HG03565 (cell line): Measurements from ENCODE around the gene HTRA2.
A peak's percentile ranks its signal among the peaks of the same experiment; 100 is the strongest.

Source experiments
- ATAC-seq: cut with Tn5 transposase; IDR thresholded peaks from one replicate; pipeline ENCODE4 v1.9.1; 2021; ENCODE audit warnings: mild to moderate bottlenecking, moderate library complexity; ENCODE audit not compliant: unreplicated experiment

The HTRA2 gene

DNA sequence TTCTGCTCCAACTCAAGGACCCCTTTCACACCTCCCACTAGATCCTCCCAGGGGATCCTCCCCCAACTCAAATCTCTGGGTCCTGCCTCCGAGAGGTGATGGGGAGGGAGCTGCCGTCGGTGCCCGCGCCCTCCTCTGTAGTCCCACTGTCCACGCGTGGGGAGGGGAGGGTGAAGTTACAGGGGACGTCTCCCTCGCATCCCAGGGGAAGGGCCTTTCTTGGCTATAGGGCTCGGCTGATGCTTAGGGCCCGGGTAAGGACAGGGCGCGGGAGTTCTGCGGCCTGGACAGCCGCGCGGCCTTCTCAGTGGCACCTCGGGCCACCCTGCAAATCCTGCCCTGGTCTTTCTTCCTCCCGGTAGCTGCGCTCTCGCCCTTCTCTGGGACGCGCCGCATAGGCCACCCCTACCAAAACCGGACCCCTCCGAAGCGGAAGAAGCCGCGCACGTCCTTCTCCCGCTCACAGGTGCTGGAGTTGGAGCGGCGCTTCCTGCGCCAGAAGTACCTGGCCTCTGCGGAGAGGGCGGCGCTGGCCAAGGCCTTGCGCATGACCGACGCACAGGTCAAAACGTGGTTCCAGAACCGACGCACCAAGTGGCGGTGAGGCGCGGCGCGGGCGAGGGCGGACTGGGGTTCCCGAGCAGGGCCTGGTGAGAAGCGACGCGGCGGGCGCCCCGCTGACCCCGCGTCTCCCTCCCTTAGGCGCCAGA lies 14.3 kb upstream of the HTRA2 start:
- ATAC-seq, result no peak

DNA sequence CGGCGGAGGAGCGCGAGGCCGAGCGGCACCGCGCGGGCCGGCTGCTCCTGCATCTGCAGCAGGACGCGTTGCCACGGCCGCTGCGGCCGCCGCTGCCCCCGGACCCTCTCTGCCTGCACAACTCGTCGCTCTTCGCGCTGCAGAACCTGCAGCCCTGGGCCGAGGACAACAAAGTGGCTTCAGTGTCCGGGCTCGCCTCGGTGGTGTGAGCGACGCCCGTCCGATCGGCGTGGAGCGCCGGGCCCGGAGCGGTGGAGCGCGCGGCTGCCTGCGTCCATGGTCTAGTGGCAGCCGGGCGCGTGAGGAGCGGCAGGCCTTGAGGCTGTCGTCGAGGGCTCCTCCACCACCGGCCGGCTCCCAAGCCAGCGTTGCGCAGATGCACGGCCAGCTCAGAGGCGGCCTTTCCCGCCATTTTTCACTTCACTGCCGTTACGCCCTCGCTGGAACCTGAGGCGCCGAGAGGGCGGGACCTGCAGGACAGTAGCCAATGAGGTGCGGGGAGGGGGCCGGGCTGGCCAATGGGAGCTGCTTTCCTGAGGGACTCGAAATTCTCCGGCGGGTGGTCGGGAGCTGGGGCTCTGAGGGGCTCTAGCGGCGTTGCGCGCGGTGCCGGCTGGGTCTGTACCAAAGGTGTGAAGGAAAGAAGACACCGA lies 13.6 kb upstream of the HTRA2 start:
- ATAC-seq, result no peak

DNA sequence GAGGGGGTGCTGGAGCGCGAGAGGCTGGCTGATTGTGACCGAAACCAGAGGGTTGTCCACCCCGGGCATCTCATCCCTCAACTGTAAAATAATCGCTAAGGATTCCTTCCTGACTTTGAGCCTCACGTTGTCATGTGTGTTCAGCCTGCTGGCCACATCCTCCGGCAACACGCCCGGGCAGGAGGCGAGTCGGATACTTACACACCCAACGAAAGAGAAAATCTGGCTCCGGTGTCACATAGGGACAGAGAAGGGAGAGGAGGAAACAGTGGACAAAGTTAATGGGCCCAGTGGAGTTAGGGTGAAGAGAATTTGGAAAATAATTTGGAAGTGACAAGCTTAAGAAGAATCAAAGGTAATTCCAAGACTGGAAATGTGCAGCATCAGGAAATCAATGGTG lies 13.1 kb upstream of the HTRA2 start:
- ATAC-seq, result no peak

DNA sequence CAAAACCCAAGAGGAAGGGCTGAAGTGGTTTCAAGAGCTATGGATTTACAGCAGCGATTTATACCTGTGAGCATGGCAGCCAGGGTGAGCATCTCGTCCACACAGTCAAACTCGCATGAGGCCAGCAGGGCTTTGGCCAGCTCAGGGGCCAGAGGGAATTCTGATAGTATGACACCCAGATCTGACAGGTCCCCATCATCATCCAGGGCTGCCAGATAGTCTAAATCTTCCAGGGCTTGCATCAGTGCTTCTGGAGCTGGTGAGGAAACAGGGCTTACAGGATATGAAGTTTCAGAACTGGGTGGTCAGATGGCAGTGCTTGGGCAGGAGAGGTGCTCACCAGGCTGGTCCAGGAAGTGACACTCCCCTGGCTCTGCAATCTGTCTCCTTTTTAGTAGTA lies 7.2 kb upstream of the HTRA2 start:
- ATAC-seq, result no peak

DNA sequence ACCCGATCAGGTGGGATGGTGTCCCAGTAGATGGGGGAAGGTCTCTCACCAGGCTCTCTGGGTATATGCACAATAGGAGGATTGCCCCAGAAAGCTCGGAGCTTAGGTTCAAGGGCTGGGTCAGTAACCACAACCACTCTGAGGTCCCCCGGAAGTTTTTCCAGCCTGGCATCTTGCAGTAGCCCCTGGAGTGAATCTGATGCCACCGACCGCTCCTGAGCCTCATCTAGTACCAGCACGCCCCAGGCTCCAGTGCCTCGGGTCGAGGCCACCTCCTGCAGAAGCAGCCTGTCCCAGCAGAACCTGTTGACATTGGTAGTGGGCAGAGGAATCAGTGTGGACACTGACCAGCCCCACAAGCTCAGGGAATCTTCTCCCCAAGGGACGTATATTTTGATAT lies 5.7 kb upstream of the HTRA2 start:
- no peak for ATAC-seq

DNA sequence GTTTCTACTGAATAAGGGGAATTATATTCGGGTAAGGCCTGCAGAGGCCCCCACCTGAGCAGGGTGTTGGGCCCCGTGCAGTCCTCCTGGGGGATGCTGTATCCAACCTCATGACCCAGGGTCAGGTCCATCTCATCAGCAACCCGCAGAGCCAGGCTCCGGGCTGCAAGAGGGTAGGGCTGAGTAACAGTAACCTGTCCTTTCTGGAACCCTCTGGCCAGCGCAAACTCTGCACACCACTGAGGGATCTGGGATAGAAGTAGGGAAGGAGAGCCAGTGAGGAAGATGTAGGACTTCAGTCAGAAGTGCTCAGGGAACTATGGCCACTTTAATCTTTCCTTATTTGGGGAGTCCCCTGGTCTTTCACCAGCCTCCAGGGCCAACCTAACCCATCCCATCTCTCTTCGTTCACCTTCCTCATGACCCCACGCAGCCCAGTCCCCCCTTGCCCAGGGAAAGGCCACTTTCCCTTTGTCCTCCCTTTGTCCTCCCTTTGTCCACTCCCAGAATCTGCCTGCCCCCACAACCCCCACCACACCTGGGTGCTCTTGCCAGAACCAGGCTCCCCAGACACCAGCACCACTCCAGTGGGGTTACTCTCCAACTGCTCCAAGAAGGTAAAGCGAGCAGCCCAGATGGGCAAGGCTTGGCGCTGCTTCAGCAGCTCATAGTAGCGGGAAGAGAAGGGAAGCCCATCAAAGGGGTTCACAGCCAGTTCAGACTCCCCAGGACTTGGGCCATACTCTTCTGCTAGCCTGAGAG lies 4.6 kb upstream of the HTRA2 start:
- ATAC-seq, result no peak

DNA sequence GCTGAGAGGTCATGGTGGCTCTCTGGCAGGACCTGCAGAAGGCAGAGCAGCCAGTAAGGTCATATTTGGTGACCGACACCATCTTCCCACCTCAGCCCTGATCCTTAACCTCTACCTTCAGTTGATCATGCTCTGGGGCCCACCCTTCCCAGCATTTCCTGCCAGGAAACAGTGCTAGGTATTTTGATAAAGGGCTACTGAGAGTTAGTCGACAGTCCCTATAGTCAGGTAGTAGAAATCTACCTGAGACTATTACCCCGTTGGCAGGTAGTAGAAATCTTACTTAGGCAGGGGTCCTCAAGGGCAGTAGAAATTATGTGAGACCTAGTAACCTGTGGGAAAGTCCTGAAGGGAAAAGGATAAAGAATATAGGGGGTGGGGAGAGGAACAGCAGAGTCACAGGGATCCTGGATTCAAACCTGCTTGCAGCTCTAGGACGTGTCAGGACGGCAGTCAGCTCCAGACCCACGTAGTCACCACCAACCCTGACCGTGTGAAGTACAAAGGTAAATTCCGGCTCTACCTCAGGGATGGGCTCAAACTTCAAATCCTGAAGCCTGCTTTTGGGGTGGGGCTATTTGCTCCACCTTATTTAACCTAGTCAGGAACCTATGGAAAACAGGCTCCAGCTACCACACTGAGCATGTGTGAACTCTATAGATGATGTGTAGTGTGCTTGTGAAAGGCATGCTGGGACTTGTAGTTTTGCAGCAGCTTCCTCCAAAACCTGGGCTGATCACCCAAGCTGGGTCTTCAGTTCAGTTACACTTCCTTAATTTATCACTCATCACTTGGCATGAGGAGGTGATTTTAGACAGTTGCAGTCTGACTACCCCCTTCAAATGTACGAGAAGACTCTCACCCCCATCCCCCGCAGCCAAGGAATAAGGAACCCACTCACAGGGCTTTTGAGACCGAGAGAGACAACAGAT lies 3.8 kb upstream of the HTRA2 start, which contains the start of gene DQX1:
Gene DQX1, minus strand, starts transcription at position 515 of the 932 bp plus-strand sequence. Its CDS starts 502 bp downstream, at position 13.
- ATAC-seq, result peak; percentile 22

DNA sequence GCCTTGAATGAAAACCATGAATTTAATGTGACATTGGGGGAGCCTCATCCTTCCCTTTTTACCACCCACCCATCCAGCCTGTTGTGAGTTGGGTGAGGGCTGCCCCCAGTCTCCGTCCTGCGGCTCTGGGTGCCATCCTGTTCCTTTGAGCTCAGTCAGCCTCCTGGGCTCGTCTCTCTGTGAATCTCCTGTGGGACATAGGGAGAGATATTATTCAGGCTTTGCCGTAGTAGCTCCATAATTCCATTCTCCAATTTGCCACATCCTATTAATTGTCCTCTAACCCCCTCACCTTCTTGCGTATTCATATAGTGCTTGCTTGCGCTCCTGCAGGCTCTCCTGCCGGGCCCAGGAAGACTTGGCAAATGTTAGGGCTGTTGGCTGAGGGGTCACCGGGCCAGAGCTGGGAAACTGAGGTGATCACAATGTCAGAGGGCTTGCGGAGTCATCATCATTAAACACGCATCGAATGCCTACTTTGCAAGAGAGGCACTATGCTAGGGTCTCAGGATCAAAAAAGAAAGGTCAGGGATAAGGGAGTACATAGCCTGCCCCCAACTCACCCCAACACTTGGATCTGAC lies 3.0 kb upstream of the HTRA2 start:
- no peak for ATAC-seq

DNA sequence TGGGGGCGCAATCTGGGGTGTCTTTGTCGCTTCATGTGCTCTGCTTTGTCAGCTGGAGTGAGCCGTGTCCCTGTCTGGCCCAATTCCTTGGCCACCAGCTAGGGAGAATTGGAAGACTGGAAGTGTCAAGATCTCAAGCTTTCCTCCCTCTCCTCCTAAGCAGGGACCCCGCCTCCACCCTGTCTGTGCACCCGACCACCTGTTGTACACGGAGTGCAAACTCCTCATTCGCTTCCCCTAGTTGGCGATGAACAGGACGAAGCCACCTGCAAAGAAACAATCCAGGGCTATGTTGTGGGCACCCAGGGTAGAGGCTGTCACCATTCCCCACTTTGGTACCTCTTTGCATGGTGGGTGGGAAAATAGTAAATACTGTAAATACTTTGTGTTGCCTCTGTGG lies 2.0 kb upstream of the HTRA2 start:
- no peak for ATAC-seq

DNA sequence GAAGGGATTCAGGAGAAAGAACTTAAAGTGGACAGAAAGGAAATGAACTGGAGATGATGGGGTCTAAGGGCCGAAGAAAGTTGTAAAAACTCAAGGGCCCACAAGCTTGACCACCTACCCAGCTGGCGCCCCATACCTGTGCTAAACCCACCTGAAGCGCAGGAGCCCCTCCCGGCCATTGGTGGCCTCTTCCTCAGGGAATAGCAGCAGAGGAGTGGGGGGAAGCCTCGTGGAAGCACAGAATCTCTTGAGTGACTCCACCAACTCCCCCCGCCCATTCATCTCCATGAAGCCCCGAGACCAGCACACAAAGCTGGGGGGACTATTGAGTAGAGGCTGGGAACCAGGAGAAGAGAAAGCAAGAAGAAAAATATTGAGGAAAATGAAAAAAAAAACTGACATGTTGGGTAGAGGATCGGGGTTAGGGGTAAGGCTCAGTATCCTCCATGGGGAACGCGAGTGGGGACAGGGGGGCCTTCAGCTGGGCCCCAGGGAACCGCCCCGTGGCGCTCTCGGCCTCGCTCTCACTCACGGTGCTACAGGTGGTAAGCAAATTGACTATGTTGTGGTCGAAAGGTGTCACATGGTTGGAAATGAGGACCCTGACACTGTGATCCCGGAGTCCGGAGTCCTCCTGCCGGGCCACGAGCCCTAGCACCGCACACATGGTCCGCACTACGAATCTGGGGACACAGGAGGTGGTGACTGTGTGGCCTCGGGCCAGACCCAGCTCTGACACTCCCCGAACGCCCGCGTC lies 955 bp upstream of the HTRA2 start:
- peak; percentile 6 for ATAC-seq

DNA sequence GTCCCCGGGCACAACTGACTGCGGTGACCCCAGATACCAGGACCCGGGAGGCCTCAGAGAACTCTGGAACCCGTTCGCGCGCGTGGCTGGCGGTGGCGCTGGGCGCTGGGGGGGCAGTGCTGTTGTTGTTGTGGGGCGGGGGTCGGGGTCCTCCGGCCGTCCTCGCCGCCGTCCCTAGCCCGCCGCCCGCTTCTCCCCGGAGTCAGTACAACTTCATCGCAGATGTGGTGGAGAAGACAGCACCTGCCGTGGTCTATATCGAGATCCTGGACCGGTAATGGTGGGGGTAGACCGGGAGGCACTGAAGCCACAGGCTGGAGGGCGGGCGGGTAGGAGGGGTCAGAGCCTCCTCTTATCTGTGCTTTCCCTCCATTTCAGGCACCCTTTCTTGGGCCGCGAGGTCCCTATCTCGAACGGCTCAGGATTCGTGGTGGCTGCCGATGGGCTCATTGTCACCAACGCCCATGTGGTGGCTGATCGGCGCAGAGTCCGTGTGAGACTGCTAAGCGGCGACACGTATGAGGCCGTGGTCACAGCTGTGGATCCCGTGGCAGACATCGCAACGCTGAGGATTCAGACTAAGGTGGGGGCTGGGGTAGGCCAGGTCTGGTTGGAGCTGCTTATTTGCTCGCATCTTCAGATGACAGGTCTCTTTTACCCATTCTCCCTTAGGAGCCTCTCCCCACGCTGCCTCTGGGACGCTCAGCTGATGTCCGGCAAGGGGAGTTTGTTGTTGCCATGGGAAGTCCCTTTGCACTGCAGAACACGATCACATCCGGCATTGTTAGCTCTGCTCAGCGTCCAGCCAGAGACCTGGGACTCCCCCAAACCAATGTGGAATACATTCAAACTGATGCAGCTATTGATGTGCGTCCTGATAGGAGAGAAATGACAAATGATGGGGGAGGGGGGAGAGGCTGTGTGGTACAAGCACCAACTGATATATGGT lies 780 bp downstream of the HTRA2 start:
- peak; percentile 26 for ATAC-seq

DNA sequence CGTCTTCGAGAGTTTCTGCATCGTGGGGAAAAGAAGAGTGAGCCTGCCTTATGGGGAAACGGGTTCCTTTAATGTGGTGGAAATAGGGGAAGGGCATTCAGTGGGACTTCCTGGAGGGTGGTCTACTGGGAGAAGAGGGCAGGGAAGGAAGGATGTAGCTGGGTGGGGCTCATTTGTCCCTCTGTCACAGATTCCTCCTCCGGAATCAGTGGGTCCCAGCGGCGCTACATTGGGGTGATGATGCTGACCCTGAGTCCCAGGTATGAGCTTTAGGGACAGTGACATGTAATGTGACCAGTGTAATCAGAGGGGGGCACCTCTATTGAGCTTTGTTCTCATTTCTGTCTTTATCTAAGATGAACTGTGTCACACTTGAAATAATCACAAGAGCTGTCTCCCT lies 1.9 kb downstream of the HTRA2 start:
- no peak for ATAC-seq

DNA sequence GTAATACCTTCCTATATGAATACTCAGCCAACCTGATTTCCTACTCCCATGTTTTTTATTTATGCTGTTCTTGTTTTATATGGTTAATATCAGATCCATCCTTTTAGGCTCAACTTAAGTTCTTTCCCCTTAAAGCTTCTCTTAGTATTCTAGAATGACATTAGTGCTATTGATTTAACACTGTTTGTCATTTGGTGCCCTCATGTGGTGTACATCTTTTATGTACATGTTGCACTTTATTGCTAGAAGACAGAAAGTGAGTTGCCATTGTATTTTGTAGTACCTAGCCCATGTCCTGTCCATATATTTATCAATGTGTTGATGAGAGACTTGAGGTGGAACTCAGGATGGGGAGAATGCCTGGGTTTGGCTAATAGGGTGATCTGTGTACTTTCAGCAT lies 2.5 kb downstream of the HTRA2 start:
- no peak for ATAC-seq

DNA sequence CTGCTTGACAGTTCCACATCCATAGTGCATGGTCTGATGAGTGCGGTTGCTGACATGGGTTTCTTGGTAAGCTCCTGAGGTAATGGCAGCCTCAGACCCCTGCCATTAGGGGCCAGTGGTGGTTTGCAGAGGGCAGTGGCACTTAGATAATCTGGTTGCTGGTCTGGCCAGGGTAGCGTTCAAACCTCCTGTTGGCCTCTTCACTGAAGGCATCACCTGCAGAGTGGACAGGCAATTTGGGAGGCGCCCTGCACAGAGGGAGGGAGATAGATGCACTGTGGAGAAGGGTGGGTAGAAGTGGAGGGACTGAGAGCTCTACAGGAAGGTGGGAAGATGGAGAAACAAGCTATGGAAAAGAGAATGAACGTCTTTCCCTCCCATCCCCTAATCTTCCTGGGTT lies 3.7 kb downstream of the HTRA2 start:
- ATAC-seq, result no peak

DNA sequence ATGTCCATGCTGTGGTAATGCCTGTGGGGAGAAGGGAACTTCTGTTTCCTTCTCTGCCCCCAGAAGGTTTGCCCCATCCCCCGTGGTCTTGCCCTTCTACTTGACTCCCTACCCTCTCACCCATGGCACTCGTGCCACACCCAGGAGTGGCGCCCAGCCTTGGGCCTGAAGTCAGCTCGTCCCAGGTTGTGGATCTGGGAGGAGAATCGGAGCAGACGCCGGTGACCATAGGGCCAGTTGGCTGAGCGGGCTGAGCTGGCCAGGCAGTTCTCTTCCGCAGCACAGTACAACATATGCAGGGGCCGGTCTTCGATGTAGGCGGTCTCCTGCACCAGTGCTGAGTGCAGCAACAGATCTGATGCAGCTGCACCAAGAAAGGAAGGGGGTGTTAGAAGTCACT lies 4.7 kb downstream of the HTRA2 start:
- no peak for ATAC-seq

DNA sequence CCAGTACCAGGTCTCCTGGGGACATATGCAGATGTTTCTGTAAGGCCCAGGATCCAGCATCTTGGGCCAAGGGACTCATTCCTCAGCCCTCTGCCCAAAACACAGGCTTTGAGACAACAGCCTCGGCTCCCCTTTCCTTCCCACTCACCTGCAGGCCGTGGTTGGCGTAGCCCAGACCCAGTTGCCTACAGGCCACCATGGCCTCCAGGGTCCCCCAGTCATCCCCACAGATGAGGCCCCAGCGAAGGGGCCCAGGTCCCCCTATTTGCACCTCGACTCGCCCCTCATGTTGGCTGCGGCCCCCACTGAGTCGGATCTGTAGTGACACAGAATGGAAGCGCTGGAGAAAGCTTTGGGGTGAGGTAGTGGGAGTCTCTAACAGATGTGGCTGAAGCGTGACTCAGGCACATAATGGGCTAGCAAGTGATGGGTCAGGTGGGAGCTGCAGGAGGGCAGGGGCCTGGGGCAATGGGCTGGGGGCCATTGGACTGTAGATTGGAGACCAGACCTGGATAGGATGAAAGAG lies 5.8 kb downstream of the HTRA2 start:
- ATAC-seq, result no peak

DNA sequence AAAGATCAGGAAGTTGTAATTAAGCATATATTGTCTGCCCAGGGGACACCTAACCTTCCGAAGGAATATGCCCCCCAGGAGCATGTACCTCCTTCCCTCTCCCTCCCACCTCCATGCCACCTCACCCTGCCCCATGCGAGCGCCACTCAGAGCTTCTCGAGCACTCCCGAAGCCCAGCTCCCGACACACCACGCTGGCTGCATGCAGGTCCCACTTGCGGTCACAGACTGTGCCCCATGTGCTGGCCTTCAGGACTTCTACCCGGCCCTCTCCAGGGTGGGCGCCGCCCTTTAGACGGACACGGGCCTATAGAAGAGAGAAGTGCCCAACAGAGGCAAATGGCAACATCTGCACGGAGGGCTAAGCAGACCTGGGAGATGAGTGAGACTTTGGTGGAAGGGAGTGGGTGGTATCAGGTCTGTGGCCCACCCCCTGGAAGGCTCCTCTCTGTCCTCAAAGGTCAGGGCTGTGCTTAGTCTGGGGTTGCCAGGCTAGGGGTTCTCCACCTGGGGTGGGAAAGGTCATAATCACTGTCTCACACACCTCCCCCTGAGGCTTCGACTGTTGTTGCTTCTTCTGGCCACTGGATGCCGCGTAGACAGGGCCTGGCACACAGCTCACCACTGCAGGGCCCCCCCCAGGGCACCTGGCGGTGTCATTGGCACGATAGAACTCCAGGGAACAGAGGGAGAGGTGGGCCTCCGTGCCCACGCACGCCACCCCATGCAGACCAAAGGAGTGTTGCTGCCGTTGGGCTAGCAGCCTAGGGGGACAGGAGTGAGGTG lies 6.6 kb downstream of the HTRA2 start:
- no peak for ATAC-seq

DNA sequence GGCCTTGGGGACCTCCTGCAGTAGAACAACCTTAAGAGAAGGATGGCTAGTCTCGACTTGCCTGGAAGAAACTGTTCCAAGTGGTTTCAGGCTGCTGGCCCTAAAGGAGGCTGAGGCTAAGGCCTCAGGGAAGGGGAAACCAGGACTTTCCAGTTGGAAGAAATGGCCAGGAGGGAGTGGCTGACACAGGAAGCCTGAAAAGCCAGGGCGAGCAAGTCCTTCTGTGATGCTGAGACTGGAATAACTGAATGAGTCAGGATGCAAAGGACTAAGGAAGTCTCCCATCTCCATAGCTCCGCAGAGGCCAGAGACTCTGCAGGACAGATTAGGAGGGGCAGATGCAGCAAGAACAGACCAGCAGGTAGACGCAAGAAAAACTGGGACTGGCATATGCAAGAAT lies 7.4 kb downstream of the HTRA2 start:
- ATAC-seq, result no peak
